Gastroesophageal sphincter (tissue), 3 donors: ENCODE data around the gene SCG2.

Experiments
- CTCF ChIP-seq, 4 experiments: fragments of 200-600 bp in 2 of 4; fragments of 450-650 bp in 2 of 4; sonication (generic) in 1 of 4; IDR thresholded peaks; one replicate each; pipeline ENCODE4 v1.5.1; 2017 to 2019; ENCODE audit warnings: antibody characterized with exemption in 4 of 4, mild to moderate bottlenecking in 2 of 4, moderate library complexity in 2 of 4
- EP300 ChIP-seq: sonication (generic); formaldehyde crosslinking; IDR thresholded peaks from one replicate; pipeline ENCODE4 v1.6.1; 2017; ENCODE audit warnings: antibody characterized with exemption, mild to moderate bottlenecking
- POLR2A ChIP-seq, 2 donors: fragments of 450-650 bp; IDR thresholded peaks; one replicate each; pipeline ENCODE4 v1.6.1; 2017; ENCODE audit warnings: antibody characterized with exemption in 2 of 2, mild to moderate bottlenecking in 2 of 2, moderate library complexity in 1 of 2

- TF ChIP-seq CTCF (IDR thresholded peaks at IDR 0.05): no peak
- no peak for TF ChIP-seq POLR2A (IDR thresholded peaks at IDR 0.05)
- no peak for TF ChIP-seq EP300
Observed at GRCh38 chr2:223619486-223620129, 17.4 kb upstream of the SCG2 start.
